GM12878 (cell line): ENCODE measurements around the gene SLC36A2.

ENCODE experiments used
- CHD2 ChIP-seq: IDR thresholded peaks from 2 replicates; pipeline ENCODE4 v1.6.1; 2011; ENCODE audit warnings: low read depth, low read length, improper control_type of control experiment, borderline replicate concordance
- EZH2 ChIP-seq: IDR thresholded peaks from 2 replicates; pipeline ENCODE4 v1.6.1; 2012; ENCODE audit warnings: low read depth, mild to moderate bottlenecking, control low read depth, inconsistent platforms, low read length, borderline replicate concordance; ENCODE audit not compliant: control insufficient read depth
- LARP7 ChIP-seq: fragments of 450-650 bp; IDR thresholded peaks from 2 replicates; pipeline ENCODE4 v1.6.1; 2017; ENCODE audit warnings: mild to moderate bottlenecking
- MTA3 ChIP-seq: IDR thresholded peaks from 2 replicates; pipeline ENCODE4 v1.6.1; 2012; ENCODE audit warnings: low read length, inconsistent platforms, borderline replicate concordance
- POLR2A ChIP-seq: IDR thresholded peaks from 2 replicates; pipeline ENCODE4 v1.6.1; 2011; ENCODE audit warnings: low read depth, mild to moderate bottlenecking, low read length
- RFX5 ChIP-seq: IDR thresholded peaks from 2 replicates; pipeline ENCODE4 v1.6.1; 2011; ENCODE audit warnings: low read depth, low read length, improper control_type of control experiment
- SIN3A ChIP-seq: IDR thresholded peaks from 2 replicates; pipeline ENCODE4 v1.6.1; 2012; ENCODE audit warnings: low read depth, low read length, improper control_type of control experiment
- SREBF2 ChIP-seq: IDR thresholded peaks from 2 replicates; pipeline ENCODE4 v1.6.1; 2012; ENCODE audit warnings: mild to moderate bottlenecking, low read length
- TCF3 ChIP-seq: IDR thresholded peaks from 2 replicates; pipeline ENCODE4 v1.6.1; 2012; ENCODE audit warnings: low read depth, mild to moderate bottlenecking, low read length, borderline replicate concordance; ENCODE audit not compliant: insufficient read depth
- ZNF24 ChIP-seq: fragments of 450-650 bp; IDR thresholded peaks from 2 replicates; pipeline ENCODE4 v1.6.1; 2017; ENCODE audit warnings: antibody characterized with exemption, mild to moderate bottlenecking
- TF ChIP-seq, protein P1 (sequence below): IDR thresholded peaks from 2 replicates; pipeline ENCODE4 v1.6.1; 2012; ENCODE audit warnings: low read length, inconsistent platforms
- TF ChIP-seq, protein P2 (sequence below), 3 experiments: IDR thresholded peaks in 2 of 3; conservative IDR thresholded peaks in 1 of 3; 2 replicates each; pipeline ENCODE4 v1.5.1; 2011; ENCODE audit warnings: low read depth in 3 of 3, low read length in 3 of 3, mild to moderate bottlenecking in 3 of 3, control low read depth in 2 of 3, moderate library complexity in 2 of 3, inconsistent platforms in 1 of 3, mixed read lengths in 1 of 3; ENCODE audit not compliant: control insufficient read depth in 2 of 3, insufficient read depth in 1 of 3; ENCODE audit errors: extremely low read depth in 1 of 3
- TF ChIP-seq, protein P3 (sequence below): IDR thresholded peaks from 2 replicates; pipeline ENCODE4 v1.6.1; 2012; ENCODE audit warnings: low read depth, low read length, improper control_type of control experiment

DNA sequence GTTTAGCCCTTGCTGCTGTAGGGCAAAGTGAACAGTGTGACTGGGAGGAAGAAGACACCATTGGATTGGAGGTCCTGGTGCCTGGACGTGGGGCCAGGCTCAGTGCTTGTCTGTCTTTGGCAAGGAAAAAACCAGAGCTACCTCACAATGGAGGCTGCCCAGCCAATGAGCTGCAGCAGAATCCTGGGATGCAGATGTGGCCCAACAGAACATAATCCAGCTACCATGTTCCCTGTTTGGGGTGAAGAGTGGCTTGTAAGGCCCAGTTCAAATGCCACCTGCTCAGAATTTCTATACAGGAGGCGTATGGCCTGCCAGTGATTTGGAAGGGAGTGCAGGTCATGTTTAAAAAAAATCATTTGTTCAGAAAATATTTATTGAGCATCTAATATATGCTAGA lies 43.7 kb downstream of the SLC36A2 start, which contains the start of gene SLC36A3:
- no peak for TF ChIP-seq EZH2
- TF ChIP-seq LARP7: no peak
- no peak for TF ChIP-seq MTA3
- no peak for TF ChIP-seq CHD2
- no peak for TF ChIP-seq SREBF2
- TF ChIP-seq, protein P1, sequence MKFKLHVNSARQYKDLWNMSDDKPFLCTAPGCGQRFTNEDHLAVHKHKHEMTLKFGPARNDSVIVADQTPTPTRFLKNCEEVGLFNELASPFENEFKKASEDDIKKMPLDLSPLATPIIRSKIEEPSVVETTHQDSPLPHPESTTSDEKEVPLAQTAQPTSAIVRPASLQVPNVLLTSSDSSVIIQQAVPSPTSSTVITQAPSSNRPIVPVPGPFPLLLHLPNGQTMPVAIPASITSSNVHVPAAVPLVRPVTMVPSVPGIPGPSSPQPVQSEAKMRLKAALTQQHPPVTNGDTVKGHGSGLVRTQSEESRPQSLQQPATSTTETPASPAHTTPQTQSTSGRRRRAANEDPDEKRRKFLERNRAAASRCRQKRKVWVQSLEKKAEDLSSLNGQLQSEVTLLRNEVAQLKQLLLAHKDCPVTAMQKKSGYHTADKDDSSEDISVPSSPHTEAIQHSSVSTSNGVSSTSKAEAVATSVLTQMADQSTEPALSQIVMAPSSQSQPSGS: no peak
- TF ChIP-seq, protein P2, sequence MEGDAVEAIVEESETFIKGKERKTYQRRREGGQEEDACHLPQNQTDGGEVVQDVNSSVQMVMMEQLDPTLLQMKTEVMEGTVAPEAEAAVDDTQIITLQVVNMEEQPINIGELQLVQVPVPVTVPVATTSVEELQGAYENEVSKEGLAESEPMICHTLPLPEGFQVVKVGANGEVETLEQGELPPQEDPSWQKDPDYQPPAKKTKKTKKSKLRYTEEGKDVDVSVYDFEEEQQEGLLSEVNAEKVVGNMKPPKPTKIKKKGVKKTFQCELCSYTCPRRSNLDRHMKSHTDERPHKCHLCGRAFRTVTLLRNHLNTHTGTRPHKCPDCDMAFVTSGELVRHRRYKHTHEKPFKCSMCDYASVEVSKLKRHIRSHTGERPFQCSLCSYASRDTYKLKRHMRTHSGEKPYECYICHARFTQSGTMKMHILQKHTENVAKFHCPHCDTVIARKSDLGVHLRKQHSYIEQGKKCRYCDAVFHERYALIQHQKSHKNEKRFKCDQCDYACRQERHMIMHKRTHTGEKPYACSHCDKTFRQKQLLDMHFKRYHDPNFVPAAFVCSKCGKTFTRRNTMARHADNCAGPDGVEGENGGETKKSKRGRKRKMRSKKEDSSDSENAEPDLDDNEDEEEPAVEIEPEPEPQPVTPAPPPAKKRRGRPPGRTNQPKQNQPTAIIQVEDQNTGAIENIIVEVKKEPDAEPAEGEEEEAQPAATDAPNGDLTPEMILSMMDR (IDR thresholded peaks at IDR 0.05 in 2 of 3, conservative IDR thresholded peaks at IDR 0.05 in 1 of 3; ENCODE audit: control insufficient read depth in 2 of 3, extremely low read depth in 1 of 3, insufficient read depth in 1 of 3, low read depth in 3 of 3, low read length in 3 of 3): no peak
- TF ChIP-seq RFX5: no peak
- TF ChIP-seq SIN3A: no peak
- TF ChIP-seq, protein P3, sequence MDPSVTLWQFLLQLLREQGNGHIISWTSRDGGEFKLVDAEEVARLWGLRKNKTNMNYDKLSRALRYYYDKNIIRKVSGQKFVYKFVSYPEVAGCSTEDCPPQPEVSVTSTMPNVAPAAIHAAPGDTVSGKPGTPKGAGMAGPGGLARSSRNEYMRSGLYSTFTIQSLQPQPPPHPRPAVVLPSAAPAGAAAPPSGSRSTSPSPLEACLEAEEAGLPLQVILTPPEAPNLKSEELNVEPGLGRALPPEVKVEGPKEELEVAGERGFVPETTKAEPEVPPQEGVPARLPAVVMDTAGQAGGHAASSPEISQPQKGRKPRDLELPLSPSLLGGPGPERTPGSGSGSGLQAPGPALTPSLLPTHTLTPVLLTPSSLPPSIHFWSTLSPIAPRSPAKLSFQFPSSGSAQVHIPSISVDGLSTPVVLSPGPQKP: no peak
- TF ChIP-seq TCF3: no peak
- no peak for TF ChIP-seq ZNF24
- no peak for TF ChIP-seq POLR2A
